GM18909 (cell line): ENCODE measurements around the gene MAGEC1.
"Not testable (repeated sequence)": the region's sequence is repeated elsewhere in the genome, so short reads cannot be mapped to it uniquely, and the experiment has no call there.

ENCODE experiments used
- ATAC-seq: cut with Tn5 transposase; IDR thresholded peaks from one replicate; pipeline ENCODE4 v1.9.1; 2021; ENCODE audit warnings: mild to moderate bottlenecking; ENCODE audit not compliant: unreplicated experiment, poor library complexity

The MAGEC1 gene, protein sequence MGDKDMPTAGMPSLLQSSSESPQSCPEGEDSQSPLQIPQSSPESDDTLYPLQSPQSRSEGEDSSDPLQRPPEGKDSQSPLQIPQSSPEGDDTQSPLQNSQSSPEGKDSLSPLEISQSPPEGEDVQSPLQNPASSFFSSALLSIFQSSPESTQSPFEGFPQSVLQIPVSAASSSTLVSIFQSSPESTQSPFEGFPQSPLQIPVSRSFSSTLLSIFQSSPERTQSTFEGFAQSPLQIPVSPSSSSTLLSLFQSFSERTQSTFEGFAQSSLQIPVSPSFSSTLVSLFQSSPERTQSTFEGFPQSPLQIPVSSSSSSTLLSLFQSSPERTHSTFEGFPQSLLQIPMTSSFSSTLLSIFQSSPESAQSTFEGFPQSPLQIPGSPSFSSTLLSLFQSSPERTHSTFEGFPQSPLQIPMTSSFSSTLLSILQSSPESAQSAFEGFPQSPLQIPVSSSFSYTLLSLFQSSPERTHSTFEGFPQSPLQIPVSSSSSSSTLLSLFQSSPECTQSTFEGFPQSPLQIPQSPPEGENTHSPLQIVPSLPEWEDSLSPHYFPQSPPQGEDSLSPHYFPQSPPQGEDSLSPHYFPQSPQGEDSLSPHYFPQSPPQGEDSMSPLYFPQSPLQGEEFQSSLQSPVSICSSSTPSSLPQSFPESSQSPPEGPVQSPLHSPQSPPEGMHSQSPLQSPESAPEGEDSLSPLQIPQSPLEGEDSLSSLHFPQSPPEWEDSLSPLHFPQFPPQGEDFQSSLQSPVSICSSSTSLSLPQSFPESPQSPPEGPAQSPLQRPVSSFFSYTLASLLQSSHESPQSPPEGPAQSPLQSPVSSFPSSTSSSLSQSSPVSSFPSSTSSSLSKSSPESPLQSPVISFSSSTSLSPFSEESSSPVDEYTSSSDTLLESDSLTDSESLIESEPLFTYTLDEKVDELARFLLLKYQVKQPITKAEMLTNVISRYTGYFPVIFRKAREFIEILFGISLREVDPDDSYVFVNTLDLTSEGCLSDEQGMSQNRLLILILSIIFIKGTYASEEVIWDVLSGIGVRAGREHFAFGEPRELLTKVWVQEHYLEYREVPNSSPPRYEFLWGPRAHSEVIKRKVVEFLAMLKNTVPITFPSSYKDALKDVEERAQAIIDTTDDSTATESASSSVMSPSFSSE

DNA sequence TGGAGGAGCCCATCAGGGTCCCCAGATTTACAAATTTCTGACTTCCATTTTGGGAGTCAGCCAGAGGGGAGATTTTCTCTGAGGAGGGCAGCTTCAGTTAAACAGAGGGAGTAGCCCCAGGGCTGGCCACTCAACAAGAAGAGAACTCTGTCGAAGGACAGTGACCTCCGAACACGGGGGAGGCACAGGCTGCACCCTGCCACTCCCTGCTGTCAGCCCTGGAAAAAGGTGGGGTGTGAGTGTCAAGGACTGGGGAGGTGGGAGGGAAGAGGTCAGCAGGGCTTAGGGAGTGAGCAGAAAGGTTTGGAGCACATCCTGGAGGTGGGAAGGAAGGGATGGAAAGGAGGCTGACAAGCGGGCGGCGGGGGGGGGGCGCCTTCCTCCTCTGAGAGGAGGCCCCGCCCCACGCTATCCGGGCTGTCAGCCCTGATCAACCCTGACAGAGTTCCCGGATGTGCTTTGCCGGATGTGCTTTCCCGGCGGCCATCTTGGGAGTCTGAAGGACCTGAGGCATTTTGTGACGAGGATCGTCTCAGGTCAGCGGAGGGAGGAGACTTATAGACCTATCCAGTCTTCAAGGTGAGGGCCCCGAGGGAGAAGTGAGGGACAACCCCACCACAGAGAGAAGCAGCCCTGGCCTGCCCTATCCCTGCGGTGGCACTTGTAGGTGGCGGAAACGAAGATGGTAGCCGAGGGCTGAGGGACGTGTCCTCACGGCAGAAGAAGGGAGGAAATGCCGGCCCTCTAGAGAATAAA is at the start of gene MAGEC1:
Gene MAGEC1, plus strand, starts transcription at position 495 of the 756 bp plus-strand sequence. CDS start 1,179 bp downstream, outside the sequence.
- no peak for ATAC-seq

DNA sequence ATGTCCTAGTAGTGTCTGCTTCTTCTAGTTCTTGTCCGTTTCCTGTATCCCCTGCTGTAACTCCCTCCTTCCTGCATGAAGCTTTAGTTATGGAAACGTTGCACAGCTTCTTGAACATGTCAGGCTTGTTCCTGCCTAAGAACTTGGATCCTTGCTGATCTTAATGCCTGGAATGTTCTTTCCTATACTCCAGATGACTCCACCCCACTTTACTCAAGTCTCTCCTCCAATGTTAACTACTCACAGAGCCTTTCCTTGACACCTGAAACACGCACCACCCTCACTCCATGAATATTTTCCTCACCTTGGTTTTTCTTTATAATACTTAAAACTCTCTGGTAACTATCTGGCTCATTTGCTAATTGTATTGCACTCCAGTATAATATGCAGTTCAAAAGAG is 46.2 kb upstream of the MAGEC1 start:
- ATAC-seq = no peak

DNA sequence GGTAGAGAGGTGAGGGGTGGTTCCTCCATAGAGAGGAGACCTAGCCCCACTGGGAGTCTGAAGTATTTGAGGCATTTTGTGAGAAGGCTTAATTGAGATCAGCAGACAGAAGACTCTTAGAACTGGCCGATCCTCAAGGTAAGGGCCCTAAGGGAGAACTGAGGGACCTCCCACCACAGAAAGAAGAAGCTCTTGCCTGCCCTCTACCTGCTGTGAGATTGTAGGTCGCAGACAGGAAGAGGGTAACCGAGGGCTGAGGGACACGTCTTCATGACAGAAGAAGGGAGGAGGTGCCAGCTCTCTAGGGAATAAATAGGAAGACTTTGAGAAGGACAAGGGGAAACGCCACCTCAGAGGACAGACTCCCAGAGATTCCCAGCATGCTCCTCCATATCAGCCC is 24.1 kb upstream of the MAGEC1 start:
- no peak for ATAC-seq

DNA sequence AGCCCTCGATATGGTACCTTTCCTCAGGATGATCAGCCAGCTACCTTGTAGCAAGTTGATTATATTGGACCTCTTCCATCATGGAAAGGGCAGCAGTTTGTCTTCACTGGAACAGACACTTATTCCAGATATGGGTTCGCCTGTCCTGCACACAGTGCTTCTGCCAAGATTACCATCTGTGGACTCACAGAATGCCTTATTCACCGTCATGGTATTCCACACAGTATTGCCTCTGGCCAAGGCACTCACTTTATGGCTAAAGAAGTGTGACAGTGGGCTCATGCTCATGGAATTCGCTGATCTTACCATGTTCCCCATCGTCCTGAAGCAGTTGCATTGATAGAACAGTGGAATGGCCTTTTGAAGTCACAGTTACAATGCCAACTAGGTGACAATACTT is 14.9 kb upstream of the MAGEC1 start:
- ATAC-seq = not testable (repeated sequence)

DNA sequence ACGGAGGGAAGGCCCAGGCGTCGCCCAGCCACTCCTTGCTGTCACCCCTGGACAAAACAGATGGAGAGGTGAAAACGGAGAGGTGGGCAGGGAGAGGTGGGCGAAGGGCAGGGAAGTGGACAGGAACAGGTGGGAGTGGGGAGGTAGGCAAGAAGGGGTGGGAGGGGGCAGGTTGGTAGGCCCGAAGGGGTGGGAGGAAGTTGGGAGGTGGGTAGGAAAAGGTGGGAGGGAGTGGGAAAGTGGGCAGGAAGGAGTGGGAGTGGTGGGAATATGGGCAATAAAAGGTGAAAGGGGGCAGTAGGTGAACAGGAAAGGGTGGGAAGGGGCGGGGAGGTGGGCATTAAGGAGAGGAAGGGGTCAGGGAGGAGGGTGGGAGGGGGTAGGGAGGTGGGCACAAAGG is 9.0 kb upstream of the MAGEC1 start:
- ATAC-seq = no peak

DNA sequence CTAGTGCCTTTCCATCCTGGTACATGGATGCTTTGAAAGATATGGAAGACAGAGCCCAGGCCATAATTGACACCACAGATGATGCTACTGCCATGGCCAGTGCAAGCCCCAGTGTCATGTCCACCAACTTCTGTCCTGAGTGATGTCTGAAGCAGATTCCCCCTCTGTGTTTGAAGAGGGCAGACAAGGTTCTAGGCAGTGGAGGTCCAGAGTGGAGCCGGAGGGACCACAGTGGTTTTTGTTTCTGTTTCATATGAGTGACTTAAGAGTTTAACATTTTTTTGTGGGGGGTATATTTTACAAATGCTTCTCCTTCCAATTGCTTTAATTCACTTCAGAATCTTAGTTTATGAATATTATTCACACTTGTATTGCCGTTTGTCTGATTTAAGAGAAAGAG is 6.0 kb upstream of the MAGEC1 start:
- no peak for ATAC-seq

DNA sequence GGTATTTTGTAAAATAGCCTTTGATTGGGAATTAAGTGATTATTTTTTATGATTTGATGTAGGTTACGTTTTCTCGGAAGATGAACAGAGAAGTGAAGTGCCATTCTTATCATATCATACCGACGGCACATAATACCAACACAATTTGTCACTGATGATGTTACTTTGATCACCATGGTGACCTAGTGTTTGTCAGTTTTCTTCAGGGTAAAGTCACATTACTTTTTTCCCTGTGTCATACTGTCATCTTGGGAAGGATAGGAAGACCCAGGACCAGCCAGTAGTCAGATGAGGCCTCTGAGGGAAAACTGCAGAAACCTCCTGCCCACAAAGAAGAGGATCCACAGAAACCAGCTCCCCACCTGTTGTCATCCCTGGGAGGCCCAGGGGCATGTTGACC is 1.3 kb upstream of the MAGEC1 start:
- no peak for ATAC-seq

DNA sequence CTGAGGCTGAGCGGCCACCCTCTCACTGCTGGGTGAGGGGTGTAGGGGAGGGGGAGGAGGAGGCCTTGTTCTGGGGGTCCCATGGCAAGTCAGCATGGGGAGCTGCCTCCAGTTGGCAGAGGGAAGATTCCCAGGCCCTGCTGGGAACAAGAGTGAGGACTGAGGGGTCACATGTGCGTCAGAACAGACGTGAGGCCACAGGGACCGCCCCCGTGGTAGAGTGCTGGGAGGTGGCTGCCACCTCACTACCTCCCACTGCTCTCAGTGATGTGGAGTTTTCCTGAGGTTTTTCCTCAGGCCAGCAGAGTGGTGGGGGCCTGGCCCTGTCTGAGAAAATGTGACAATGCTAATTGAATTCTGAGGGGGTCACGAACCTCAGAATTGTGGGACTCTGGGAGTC is 568 bp downstream of the MAGEC1 start:
- ATAC-seq = no peak

DNA sequence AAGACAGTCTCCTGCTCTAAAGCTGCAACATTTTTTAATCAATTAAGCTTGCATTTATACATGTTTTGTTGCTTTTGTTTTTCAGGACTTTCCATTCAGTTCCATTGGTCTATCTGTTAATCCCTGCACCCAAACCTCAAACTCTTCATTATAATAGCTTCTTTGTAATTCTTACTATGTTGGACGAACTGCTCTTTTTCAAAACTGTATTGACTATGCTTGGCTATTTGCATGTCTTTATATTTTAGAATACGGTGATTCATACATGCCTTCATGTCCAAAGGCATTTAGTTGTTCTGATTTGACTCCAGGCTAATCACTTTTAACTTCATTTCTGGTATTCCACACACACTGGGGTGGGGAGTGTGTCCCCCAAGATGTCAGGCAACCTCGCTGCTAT is 14.1 kb downstream of the MAGEC1 start:
- no peak for ATAC-seq

DNA sequence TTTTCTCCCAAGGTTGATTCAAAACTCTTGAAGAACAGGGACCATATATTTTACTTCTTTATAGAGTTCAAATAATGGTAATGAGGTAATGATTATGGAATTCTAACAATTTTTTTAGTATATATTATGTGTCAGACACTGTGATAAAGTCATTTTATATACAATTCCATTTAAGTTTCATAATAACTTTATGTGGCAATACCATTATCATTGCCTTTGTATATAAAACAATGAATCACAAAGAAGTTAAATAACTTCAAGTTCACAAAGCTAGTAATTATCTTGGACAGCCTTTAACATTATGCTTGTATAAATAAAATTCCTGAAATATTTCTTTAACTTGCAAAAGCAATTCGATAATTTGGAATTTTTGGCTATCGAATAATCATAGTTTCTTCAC is 20.6 kb downstream of the MAGEC1 start:
- ATAC-seq = no peak

DNA sequence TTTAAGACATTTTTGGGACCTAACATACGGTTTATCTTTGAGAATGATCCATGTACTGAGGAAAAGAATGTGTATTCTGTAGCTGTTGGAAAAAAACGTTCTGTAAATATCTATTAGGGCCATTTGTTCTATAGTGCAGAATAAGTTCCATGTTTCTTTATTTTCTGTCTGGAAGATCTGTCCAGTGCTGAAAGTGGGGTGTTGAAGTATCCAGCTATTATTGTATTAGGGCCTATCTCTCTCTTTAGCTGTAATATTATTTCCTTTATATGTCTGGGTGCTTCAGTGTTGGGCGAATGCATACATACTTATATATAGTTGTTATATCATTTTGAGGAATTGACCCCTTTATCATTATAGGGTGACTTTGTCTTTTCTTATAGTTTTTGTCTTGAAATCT is 24.7 kb downstream of the MAGEC1 start:
- no peak for ATAC-seq

DNA sequence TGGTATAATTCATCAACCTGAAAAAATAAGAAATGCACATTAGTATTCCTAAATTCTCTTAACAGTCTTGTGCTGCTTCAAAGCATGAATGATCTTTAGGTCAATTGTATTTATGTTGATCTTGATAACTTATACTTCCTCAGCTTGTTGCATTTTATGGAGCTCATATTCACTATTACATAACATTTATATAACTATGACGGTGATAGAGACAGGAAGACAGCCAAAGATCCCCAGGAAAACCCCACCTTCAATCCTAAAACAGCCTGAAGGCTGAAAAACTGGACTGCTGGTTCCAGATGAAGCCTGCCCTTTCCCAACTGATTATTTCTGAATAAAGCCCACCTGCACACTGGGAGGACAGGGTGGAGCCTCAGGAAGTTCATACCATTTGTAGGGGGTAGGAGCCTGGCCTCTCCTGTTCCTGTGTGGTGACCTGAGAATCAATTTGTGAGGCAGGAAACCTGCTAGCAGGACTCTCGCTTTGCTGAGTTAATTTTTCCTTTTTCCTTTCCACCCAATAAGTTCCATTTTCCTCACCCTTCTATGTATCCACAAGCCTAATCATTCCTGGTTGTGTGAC is 30.5 kb downstream of the MAGEC1 start:
- no peak for ATAC-seq

DNA sequence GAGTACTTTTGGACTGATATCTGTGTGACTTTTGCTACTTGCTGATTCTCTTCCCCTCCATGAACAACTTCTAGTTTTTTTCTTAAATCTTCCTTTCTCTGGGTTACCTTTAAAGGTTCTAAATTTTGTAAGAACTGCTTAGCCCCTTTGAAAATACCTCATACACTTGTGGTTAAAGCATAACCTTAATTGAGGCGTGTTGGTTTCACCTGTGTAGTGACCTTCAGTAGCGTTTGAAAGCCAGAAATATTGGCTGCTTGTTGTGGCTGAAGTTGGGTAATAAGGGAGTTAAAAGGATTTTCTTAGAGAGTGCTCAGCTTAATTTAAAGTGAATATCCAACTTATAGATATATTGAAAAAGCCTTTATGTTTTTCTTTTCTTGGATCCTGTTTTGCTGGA is 32.0 kb downstream of the MAGEC1 start:
- ATAC-seq = no peak

DNA sequence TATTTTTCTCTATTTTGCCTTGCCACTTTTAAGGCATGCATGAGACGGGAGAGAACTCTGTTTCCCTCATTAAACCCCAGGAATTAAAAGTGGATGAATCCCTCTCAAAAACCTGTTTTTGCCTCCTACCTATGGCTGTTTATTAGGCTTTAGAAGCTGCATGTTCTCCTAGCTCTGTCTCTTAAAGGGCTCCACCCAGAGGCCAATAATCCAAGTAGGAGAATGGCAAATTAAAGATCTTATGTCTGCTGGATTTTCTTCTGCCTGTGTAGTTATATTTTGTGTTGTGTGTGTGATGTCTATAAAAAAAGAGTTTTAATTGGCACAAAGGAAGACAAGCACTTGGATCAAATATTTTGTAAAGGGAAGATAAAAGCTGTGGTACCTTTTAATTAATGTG is 32.4 kb downstream of the MAGEC1 start:
- ATAC-seq = no peak

DNA sequence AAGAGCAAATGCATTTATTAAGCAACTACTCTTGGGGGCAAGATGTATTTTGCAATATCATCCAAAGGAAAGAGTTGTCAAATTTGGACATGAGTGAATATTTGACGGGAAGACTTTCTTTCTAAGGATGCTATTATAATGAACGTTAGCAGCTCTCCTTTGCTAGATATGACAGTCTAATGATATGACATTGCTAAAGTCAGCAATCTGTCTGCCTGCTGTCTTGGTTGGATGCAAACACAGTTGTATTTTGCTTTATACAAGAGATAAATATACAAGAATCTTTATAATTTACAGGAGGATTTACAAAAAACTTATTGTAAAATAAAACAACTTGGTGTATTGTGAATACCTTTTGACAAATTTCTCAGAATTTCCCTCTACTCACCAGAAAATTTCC is 37.5 kb downstream of the MAGEC1 start:
- ATAC-seq = no peak

DNA sequence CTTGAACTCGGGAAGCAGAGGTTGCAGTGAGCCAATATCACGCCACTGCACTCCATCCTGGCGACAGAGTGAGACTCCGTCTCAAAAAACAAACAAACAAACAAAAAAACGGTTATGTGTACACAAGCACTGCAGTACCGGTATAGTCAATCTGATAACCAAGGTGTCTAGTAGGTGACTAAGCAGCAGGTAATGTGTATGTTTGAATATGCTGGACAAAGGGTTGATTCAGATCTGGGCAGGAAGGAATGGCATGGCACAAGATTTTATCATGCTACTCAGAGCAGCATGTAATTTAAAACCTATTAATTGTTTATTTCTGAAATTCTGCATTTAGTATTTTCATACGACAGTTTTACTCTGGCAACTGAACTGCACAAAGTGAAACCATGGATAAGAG is 41.7 kb downstream of the MAGEC1 start:
- ATAC-seq = no peak

DNA sequence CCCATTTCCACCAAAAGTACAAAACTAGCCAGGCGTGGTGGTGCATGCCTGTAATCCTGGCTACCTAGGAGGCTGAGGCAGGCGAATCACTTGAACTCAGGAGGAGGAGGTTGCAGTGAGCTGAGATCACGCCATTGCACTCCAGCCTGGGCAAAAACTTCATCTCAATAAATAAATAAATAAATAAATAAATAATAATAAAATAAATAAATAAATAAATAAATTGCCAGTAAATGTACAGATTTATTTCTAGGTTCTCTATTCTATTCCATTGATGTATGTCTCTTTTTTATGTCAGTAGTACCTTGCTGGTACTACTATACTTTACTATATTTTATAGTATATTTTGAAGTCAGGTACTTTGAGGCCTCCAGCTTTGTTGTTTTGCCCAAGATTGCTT is 43.7 kb downstream of the MAGEC1 start:
- ATAC-seq = no peak

DNA sequence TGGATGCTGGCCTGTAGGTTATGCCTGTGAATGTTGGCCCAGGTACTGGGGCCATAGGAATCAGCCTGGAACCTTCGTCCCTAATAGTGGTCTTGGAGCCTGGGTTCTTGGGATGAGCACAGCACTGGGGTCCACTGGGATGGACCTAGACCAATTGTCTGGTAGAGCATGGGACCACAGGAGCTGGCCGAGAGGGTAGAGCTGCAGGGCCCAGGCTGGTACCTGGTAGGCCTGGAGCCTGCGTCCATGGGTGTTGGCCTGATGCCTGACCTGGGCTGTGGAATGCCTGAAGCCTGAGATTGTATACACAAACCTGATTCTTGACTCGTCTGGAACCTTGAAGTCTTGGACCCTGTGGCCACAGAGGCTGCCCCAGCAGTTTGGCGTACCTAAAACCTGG is 48.9 kb downstream of the MAGEC1 start:
- no peak for ATAC-seq

DNA sequence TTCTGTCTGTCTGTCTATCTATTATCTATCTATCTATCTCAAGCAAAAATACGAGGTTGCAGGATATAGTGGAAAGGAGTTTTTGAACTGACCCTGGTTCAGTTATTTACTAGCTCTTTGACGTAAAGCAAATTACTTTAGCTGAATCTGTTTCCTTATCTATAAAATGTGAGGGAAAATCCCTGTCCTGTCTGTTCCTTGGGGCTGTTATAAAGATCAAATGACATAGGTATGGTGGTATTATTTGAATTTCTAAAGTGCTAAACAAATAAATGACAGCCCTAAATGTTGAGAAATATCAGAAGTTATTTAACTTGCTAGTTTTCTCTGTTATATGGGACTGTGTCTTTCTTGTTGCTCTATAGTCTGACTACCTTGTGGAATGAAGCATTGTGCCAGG is 55.0 kb downstream of the MAGEC1 start:
- no peak for ATAC-seq
